PFSK-1 (cell line): ENCODE results near the gene SLCO2B1.

ENCODE experiments used
- POLR2AphosphoS5 ChIP-seq: IDR thresholded peaks from 2 replicates; pipeline ENCODE4 v1.6.1; 2012; ENCODE audit warnings: low read depth, mild to moderate bottlenecking, control low read depth, low read length, moderate library complexity
- TAF1 ChIP-seq: IDR thresholded peaks from 2 replicates; pipeline ENCODE4 v1.6.1; 2012; ENCODE audit warnings: low read length, control low read depth, borderline replicate concordance; ENCODE audit not compliant: insufficient read depth

DNA sequence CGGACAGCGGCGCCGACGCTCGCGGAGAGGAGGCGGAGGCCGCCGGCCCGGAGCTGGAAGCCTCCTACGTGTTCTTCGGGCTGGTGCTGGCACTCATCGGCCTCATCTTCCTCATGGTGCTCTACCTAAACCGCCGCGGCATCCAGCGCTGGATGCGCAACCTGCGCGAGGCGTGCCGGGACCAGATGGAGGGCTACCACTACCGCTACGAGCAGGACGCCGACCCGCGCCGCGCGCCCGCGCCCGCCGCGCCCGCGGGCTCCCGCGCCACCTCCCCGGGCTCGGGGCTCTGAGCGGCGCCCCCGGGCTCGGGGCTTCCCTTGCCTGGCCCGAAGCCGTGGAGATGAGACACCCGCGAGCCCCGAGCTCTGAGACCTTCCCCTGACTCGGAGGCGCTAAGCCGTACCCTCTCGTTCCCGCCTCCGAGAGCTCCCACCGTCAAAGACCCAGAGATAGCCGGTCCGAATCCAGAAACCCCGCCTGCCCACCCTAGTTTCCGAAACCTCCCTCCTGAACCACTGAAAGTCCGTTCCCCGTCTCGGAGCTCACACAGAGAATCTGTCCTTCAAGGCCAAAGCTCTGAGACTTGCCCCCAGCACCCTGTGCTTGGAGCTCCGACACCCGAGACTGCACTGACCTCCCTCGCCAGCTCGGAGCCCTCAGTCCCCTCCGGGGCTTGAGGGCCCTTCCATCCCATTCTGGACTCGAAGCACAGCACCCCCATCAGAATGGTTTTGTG is 91.2 kb downstream of the SLCO2B1 start:
- TF ChIP-seq POLR2AphosphoS5 = no peak
- TF ChIP-seq TAF1 = no peak
